Measurements from ENCODE around the gene S100A2.
A peak's percentile ranks its signal among the peaks of the same experiment; 100 is the strongest.
"Not testable (repeated sequence)": the region's sequence is repeated elsewhere in the genome, so short reads cannot be mapped to it uniquely, and the experiment has no call there.

Gene S100A2

DNA sequence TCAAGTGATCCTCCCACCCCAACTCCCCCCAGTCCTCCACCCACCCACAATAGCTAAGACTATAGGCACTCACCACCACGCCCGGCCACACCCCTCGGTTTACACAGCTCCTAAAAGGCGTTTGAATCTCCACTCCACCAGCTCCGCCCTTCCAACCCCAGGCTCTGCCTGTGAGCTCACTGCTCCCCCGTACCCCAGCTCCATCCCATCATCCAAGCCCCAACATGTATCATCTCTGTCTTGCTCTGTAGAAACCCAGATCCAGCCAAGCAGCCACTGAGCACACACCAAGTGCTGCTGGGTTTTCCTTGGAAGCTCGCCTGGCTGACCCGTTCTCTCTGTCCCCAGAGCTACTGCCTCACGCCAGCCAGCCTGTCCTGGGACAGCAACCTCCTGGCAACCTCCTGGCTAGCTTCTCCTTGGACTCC lies 12.0 kb upstream of the S100A2 start:
- H3K79me2 ChIP-seq (ENCODE audit: low read length): no peaks in the 10 kb centered on the region
- peak overlapping the region; percentile 34 for H3K9ac ChIP-seq (ENCODE audit: low read length)
- H3K9me3 ChIP-seq (ENCODE audit: insufficient read depth, low read length): no peaks in the 10 kb centered on the region
- H3K36me3 ChIP-seq (replicated peaks; ENCODE audit: low read depth, low read length): no peaks in the 10 kb centered on the region
- peak overlapping the region; percentile 68 for H3K4me2 ChIP-seq (ENCODE audit: low read length)
- H2AFZ ChIP-seq (ENCODE audit: low read depth, low read length): peak overlapping the region; percentile 73
- peak overlapping the region; percentile 57 for H3K4me3 ChIP-seq (ENCODE audit: low read length)
- TF ChIP-seq EZH2phosphoT487 (IDR thresholded peaks at IDR 0.05; ENCODE audit: low read depth): no peak
- TF ChIP-seq, protein P1, sequence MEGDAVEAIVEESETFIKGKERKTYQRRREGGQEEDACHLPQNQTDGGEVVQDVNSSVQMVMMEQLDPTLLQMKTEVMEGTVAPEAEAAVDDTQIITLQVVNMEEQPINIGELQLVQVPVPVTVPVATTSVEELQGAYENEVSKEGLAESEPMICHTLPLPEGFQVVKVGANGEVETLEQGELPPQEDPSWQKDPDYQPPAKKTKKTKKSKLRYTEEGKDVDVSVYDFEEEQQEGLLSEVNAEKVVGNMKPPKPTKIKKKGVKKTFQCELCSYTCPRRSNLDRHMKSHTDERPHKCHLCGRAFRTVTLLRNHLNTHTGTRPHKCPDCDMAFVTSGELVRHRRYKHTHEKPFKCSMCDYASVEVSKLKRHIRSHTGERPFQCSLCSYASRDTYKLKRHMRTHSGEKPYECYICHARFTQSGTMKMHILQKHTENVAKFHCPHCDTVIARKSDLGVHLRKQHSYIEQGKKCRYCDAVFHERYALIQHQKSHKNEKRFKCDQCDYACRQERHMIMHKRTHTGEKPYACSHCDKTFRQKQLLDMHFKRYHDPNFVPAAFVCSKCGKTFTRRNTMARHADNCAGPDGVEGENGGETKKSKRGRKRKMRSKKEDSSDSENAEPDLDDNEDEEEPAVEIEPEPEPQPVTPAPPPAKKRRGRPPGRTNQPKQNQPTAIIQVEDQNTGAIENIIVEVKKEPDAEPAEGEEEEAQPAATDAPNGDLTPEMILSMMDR (IDR thresholded peaks at IDR 0.05; ENCODE audit: low read depth, low read length): no peak
- H3K4me1 ChIP-seq (ENCODE audit: low read length): peaks cover 23% of the 10 kb centered on the region
- H3K27ac ChIP-seq (ENCODE audit: low read length): no peak overlapping the region
- no peaks in the 10 kb centered on the region for H3K27me3 ChIP-seq (ENCODE audit: low read depth, low read length)
- H4K20me1 ChIP-seq (ENCODE audit: insufficient read depth, low read length): no peaks in the 10 kb centered on the region

DNA sequence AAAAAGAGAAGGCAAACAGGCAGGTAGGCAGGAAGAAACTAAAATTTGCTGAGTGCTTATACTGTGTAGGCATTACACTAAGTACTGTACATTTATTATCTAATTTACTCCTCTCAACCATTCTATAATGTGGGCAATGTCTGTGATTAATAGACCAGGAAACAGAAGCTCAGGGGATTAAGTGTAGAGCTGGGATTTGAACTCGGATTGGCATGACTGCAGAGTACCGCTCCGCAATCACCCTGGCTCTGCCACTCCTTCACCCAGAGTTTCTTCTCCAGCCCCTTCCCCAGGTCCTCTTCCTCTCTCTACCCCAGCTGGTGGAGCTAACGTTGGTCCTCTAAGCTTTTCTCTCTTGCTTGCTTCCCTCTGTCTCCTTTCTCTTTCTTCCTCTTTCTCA lies 11.5 kb upstream of the S100A2 start:
- Histone ChIP-seq H3K27ac (ENCODE audit: low read length) (no peak overlapping the region), H3K9me3 (ENCODE audit: insufficient read depth, low read length) (no peaks in the 10 kb centered on the region), H2AFZ (ENCODE audit: low read depth, low read length) (peak overlapping the region; percentile 73), H4K20me1 (ENCODE audit: insufficient read depth, low read length) (no peaks in the 10 kb centered on the region), H3K27me3 (ENCODE audit: low read depth, low read length) (no peaks in the 10 kb centered on the region), H3K4me2 (ENCODE audit: low read length) (peak overlapping the region; percentile 68), H3K9ac (ENCODE audit: low read length) (peak overlapping the region; percentile 34), H3K4me3 (ENCODE audit: low read length) (peak overlapping the region; percentile 57), H3K4me1 (ENCODE audit: low read length) (peaks cover 28% of the 10 kb centered on the region), H3K79me2 (ENCODE audit: low read length) (no peaks in the 10 kb centered on the region), H3K36me3 (replicated peaks; ENCODE audit: low read depth, low read length) (no peaks in the 10 kb centered on the region)
- no peak for TF ChIP-seq EZH2phosphoT487 (IDR thresholded peaks at IDR 0.05; ENCODE audit: low read depth)
- TF ChIP-seq, protein P1 (IDR thresholded peaks at IDR 0.05; ENCODE audit: low read depth, low read length): no peak

DNA sequence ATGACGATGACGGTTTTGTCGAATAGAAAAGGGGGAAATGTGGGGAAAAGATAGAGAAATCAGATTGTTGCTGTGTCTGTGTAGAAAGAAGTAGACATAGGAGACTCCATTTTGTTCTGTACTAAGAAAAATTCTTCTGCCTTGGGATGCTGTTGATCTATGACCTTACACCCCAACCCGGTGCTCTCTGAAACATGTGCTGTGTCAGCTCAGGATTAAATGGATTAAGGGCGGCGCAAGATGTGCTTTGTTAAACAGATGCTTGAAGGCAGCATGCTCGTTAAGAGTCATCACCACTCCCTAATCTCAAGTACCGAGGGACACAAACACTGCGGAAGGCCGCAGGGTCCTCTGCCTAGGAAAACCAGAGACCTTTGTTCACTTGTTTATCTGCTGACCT lies 9.9 kb upstream of the S100A2 start:
- H2AFZ ChIP-seq (ENCODE audit: low read depth, low read length); H3K36me3 ChIP-seq (replicated peaks; ENCODE audit: low read depth, low read length); H3K9me3 ChIP-seq (ENCODE audit: insufficient read depth, low read length); H4K20me1 ChIP-seq (ENCODE audit: insufficient read depth, low read length); H3K9ac ChIP-seq (ENCODE audit: low read length); H3K4me2 ChIP-seq (ENCODE audit: low read length); H3K27ac ChIP-seq (ENCODE audit: low read length); H3K4me3 ChIP-seq (ENCODE audit: low read length); H3K27me3 ChIP-seq (ENCODE audit: low read depth, low read length); H3K79me2 ChIP-seq (ENCODE audit: low read length): not testable (repeated sequence)
- H3K4me1 ChIP-seq (ENCODE audit: low read length): peaks cover 31% of the 10 kb centered on the region

DNA sequence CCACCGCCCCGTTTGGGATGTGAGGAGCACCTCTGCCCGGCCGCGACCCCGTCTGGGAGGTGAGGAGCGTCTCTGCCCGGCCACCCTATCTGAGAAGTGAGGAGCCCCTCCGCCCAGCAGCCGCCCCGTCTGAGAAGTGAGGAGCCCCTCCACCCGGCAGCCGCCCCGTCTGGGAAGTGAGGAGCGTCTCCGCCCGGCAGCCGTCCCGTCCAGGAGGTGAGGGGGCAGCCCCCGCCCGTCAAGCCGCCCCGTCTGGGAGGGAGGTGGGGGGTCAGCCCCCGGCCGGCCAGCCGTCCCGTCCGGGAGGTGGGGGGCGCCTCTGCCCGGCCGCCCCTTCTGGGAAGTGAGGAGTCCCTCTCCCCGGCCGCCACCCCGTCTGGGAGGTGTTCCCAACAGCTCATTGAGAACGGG lies 9.4 kb upstream of the S100A2 start:
- H4K20me1 ChIP-seq (ENCODE audit: insufficient read depth, low read length): not testable (repeated sequence)

DNA sequence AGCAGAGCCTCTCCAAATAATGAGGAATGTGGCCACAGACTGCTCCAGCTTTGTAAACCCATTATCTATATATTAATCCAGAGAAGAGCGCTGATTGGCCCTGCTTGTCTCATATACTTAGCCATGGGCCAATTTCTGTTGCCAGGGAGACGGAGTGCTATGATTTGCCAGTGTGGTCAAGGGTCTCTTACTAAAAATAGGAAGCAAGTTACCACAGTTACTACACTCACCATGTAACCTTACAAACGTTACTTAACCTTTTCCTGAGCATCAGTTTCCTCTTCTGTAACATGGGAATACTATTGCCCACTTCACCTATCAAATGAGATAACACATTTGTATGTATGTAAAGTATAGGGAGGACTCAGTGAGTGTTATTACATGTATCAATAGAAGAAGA lies 7.7 kb upstream of the S100A2 start:
- Histone ChIP-seq H3K9me3 (ENCODE audit: insufficient read depth, low read length) (no peaks in the 10 kb centered on the region), H3K36me3 (replicated peaks; ENCODE audit: low read depth, low read length) (no peaks in the 10 kb centered on the region), H3K27me3 (ENCODE audit: low read depth, low read length) (0 out of 2 replicates have a peak, but pooled peaks cover 5% of the 10 kb centered on the region), H3K4me3 (ENCODE audit: low read length) (no peak overlapping the region), H2AFZ (ENCODE audit: low read depth, low read length) (peak overlapping the region; percentile 53), H3K27ac (ENCODE audit: low read length) (peak overlapping the region; percentile 50), H3K9ac (ENCODE audit: low read length) (peak overlapping the region; percentile 40; the same call in 1 of the 2 replicates), H3K79me2 (ENCODE audit: low read length) (no peaks in the 10 kb centered on the region), H3K4me1 (ENCODE audit: low read length) (peaks cover 38% of the 10 kb centered on the region), H4K20me1 (ENCODE audit: insufficient read depth, low read length) (no peaks in the 10 kb centered on the region), H3K4me2 (ENCODE audit: low read length) (peak overlapping the region; percentile 65; the same call in 1 of the 2 replicates)
- no peak for TF ChIP-seq EZH2phosphoT487 (IDR thresholded peaks at IDR 0.05; ENCODE audit: low read depth)
- TF ChIP-seq, protein P1 (IDR thresholded peaks at IDR 0.05; ENCODE audit: low read depth, low read length): no peak

More for the DNA sequence above, 9.4 kb upstream of the S100A2 start:
- H2AFZ ChIP-seq (ENCODE audit: low read depth, low read length); H3K79me2 ChIP-seq (ENCODE audit: low read length); H3K4me3 ChIP-seq (ENCODE audit: low read length); H3K4me2 ChIP-seq (ENCODE audit: low read length); H3K27me3 ChIP-seq (ENCODE audit: low read depth, low read length); H3K9ac ChIP-seq (ENCODE audit: low read length); H3K36me3 ChIP-seq (replicated peaks; ENCODE audit: low read depth, low read length); H3K9me3 ChIP-seq (ENCODE audit: insufficient read depth, low read length); H3K27ac ChIP-seq (ENCODE audit: low read length): not testable (repeated sequence)
- H3K4me1 ChIP-seq (ENCODE audit: low read length): peaks cover 31% of the 10 kb centered on the region

Data from OCI-LY3 (cell line).